ENCODE data around the gene DOK5. TPM values are rescaled to one million over a fixed set of nuclear protein-coding genes. Genes with fewer than 3 reads are reported as not detected.

Gene DOK5
- not detected in 2 replicates for total RNA-seq

GRCh38 chr20:54475334-54476168 lies at the start of gene DOK5:
Gene DOK5 (plus strand): TSS chr20:54475593. CDS start chr20:54475947, 354 bp downstream.

